ENCODE data around the gene CREG2. TPM values are rescaled to one million over a fixed set of nuclear protein-coding genes. Genes with fewer than 3 reads are reported as not detected.

CREG2 gene
- total and polyA plus RNA-seq, 2 experiments from 2014 or later, result 1.7 to 2.6 TPM

GRCh38 chr2:101410114-101410513 is 22.8 kb upstream of the CREG2 start (continued):
- TF ChIP-seq ZNF462 (CRISPR knock-in tag; IDR thresholded peaks at IDR 0.05), result no peak
- no peak for TF ChIP-seq NANOG (IDR thresholded peaks at IDR 0.05; ENCODE audit: borderline replicate concordance)
- TF ChIP-seq CREB1 (CRISPR knock-in tag; IDR thresholded peaks at IDR 0.05; ENCODE audit: low read depth), result no peak
- TF ChIP-seq STAT1 (IDR thresholded peaks at IDR 0.05; ENCODE audit: unreplicated experiment), result no peak
- no peak for TF ChIP-seq EZH2phosphoT487 (IDR thresholded peaks at IDR 0.05; ENCODE audit: unreplicated experiment)
- no peak for TF ChIP-seq POLR2AphosphoS5 (IDR thresholded peaks at IDR 0.05; ENCODE audit: low read depth)
- TF ChIP-seq, protein P1, sequence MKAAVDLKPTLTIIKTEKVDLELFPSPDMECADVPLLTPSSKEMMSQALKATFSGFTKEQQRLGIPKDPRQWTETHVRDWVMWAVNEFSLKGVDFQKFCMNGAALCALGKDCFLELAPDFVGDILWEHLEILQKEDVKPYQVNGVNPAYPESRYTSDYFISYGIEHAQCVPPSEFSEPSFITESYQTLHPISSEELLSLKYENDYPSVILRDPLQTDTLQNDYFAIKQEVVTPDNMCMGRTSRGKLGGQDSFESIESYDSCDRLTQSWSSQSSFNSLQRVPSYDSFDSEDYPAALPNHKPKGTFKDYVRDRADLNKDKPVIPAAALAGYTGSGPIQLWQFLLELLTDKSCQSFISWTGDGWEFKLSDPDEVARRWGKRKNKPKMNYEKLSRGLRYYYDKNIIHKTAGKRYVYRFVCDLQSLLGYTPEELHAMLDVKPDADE (IDR thresholded peaks at IDR 0.05), result no peak
- TF ChIP-seq, protein P2, sequence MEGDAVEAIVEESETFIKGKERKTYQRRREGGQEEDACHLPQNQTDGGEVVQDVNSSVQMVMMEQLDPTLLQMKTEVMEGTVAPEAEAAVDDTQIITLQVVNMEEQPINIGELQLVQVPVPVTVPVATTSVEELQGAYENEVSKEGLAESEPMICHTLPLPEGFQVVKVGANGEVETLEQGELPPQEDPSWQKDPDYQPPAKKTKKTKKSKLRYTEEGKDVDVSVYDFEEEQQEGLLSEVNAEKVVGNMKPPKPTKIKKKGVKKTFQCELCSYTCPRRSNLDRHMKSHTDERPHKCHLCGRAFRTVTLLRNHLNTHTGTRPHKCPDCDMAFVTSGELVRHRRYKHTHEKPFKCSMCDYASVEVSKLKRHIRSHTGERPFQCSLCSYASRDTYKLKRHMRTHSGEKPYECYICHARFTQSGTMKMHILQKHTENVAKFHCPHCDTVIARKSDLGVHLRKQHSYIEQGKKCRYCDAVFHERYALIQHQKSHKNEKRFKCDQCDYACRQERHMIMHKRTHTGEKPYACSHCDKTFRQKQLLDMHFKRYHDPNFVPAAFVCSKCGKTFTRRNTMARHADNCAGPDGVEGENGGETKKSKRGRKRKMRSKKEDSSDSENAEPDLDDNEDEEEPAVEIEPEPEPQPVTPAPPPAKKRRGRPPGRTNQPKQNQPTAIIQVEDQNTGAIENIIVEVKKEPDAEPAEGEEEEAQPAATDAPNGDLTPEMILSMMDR (conservative IDR thresholded peaks at IDR 0.05; ENCODE audit: low read depth in 2 of 2), result no peak

All from GM23338 (cell line).